ENCODE measurements around the gene VAT1L. TPM values are rescaled to one million over a fixed set of nuclear protein-coding genes. Genes with fewer than 3 reads are reported as not detected.

The VAT1L gene
- total and polyA plus RNA-seq, 2 donors (not counting 3 experiments of a cell fraction or from before 2014, with no cell fraction given) = 0.46 to 1.5 TPM

DNA sequence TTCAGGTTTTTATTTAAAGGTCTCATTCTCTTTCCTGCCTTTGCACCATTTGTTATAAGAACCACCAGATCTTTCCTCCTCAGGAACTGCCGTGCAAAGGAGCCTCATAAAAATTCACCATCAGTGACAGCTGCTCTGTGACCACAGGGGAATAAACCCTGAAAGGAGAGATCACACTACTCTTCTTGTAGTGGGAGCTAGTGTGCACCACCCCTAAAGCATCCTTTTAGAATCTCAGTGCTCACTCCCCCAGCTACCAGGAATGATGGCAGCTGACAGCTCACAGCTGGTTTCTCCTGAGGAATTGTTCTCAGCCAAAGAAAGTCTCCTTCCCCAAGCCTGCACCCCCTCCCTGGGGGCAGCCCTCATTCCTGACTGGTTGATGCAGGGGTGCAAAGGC, 18.7 kb downstream of the VAT1L start:
- TF ChIP-seq EZH2 (IDR thresholded peaks at IDR 0.05; ENCODE audit: borderline replicate concordance, low read depth, low read length, severe bottlenecking) (no peak), POLR2A (IDR thresholded peaks at IDR 0.05; ENCODE audit: low read depth, low read length) (no peak), MYC (IDR thresholded peaks at IDR 0.05; ENCODE audit: low read depth, low read length) (no peak), GATA2 (IDR thresholded peaks at IDR 0.05; ENCODE audit: insufficient read depth, insufficient read length, low read depth, low read length) (no peak), JUN (IDR thresholded peaks at IDR 0.05; ENCODE audit: borderline replicate concordance, insufficient read depth, insufficient read length, low read depth) (no peak), CTCF (IDR thresholded peaks at IDR 0.05; ENCODE audit: extremely low read depth in 1 of 2, insufficient read depth in 1 of 2, low read depth in 1 of 2, low read length in 2 of 2) (no peak), POLR2AphosphoS5 (IDR thresholded peaks at IDR 0.05; ENCODE audit: insufficient read depth, low read depth, low read length) (no peak)
- Histone ChIP-seq H3K9me3 (replicated peaks; ENCODE audit: control insufficient read depth, insufficient read depth, low read length) (no peaks in the 10 kb centered on the region), H3K4me1 (ENCODE audit: control insufficient read depth, extremely low read depth, insufficient read depth, low read length) (no peaks in the 10 kb centered on the region), H3K9me1 (replicated peaks; ENCODE audit: control insufficient read depth, extremely low read depth, insufficient read depth, low read length) (no peaks in the 10 kb centered on the region), H4K20me1 (replicated peaks; ENCODE audit: control insufficient read depth, extremely low read depth, insufficient read depth, low read length) (no peaks in the 10 kb centered on the region), H2AFZ (ENCODE audit: low read depth, low read length) (no peak overlapping the region), H3K27ac (ENCODE audit: insufficient read depth, low read depth, low read length) (no peak overlapping the region), H3K27me3 (ENCODE audit: control insufficient read depth in 2 of 2, insufficient read depth in 2 of 2, low read length in 2 of 2) (no peaks in the 10 kb centered on the region), H3K79me2 (ENCODE audit: control insufficient read depth, insufficient read depth, low read length) (no peaks in the 10 kb centered on the region), H3K4me2 (ENCODE audit: insufficient read depth, low read length) (no peak overlapping the region), H3K4me3 (replicated peaks in 1 of 3; ENCODE audit: insufficient read depth in 1 of 3, low read depth in 1 of 3, low read length in 3 of 3) (no peak overlapping the region), H3K36me3 (ENCODE audit: control insufficient read depth in 2 of 2, extremely low read depth in 1 of 2, insufficient read depth in 2 of 2, low read length in 2 of 2) (no peaks in the 10 kb centered on the region), H3K9ac (replicated peaks; ENCODE audit: extremely low read depth, insufficient read depth, low read length) (no peak overlapping the region)
- DNase-seq (ENCODE audit: low read depth, low spot score) = no peak
- CTCF ChIA-PET = no interaction called here
- POLR2A ChIA-PET = no interaction called here
- BruUV-seq (replicated peaks) = no TSS peak
- no peak for FAIRE-seq
- dilution Hi-C loops (cut with MboI; ENCODE audit: extremely low pct_ligation_motif_present, low sequenced_read_pairs) (no loop called here), intact Hi-C loops (cut with micrococcal nuclease) (no loop called here)
